K562 (cell line): ENCODE results near the gene SH3PXD2B. TPM values are rescaled to one million over a fixed set of nuclear protein-coding genes. Genes with fewer than 3 reads are reported as not detected.

ENCODE experiments used
- DEAF1 ChIP-seq: fragments of 450-650 bp; formaldehyde crosslinking; IDR thresholded peaks from 2 replicates; pipeline ENCODE4 v1.4.0; 2020; ENCODE audit warnings: mild to moderate bottlenecking, moderate library complexity
- HNRNPH1 ChIP-seq: fragments of 200-400 bp; formaldehyde crosslinking; optimal IDR thresholded peaks from 2 replicates; pipeline ENCODE3; 2017; ENCODE audit warnings: low read depth, mild to moderate bottlenecking, low read length, moderate library complexity
- HNRNPK ChIP-seq: fragments of 200-400 bp; formaldehyde crosslinking; IDR thresholded peaks from one replicate; pipeline ENCODE4 v1.6.1; 2018; ENCODE audit warnings: mild to moderate bottlenecking, low read depth, low read length; ENCODE audit not compliant: poor library complexity, severe bottlenecking
- JUND ChIP-seq, 2 experiments: IDR thresholded peaks; 2 replicates in 1 of 2; 3 replicates in 1 of 2; pipeline ENCODE4 v1.6.1; 2011; ENCODE audit warnings: borderline replicate concordance in 2 of 2, low read depth in 2 of 2, low read length in 2 of 2, improper control_type of control experiment in 1 of 2, missing biosample characterization in 1 of 2, missing genetic modification characterization in 1 of 2, missing genetic modification reagents in 1 of 2
- KDM2B ChIP-seq: fragments of 250-450 bp; sonication (Bioruptor Pico); IDR thresholded peaks from 2 replicates; pipeline ENCODE4 v1.8.0; 2021; ENCODE audit warnings: mild to moderate bottlenecking, moderate library complexity
- MXI1 ChIP-seq: IDR thresholded peaks from 2 replicates; pipeline ENCODE4 v1.6.1; 2011; ENCODE audit warnings: low read depth, mild to moderate bottlenecking, improper control_type of control experiment, low read length
- MYBL2 ChIP-seq, 2 experiments: fragments of 450-650 bp in 1 of 2; sonication (generic) in 1 of 2; formaldehyde crosslinking in 1 of 2; IDR thresholded peaks; 2 replicates each; pipeline versions ENCODE4 v1.6.1 to v1.8.1; 2017 to 2022; ENCODE audit warnings: borderline replicate concordance in 1 of 2, inconsistent platforms in 1 of 2, low read depth in 1 of 2, mild to moderate bottlenecking in 1 of 2, missing genetic modification reagents in 1 of 2, moderate library complexity in 1 of 2
- NR4A1 ChIP-seq, 2 experiments: fragments of 250-450 bp in 1 of 2; fragments of 450-650 bp in 1 of 2; sonication (Bioruptor Pico) in 1 of 2; IDR thresholded peaks; 2 replicates each; pipeline versions ENCODE4 v1.4.0 to v1.6.1; 2016 to 2020; ENCODE audit warnings: mild to moderate bottlenecking in 2 of 2, missing compliant biosample characterization in 1 of 2, missing genetic modification characterization in 1 of 2, moderate library complexity in 1 of 2
- PTBP1 ChIP-seq: fragments of 200-400 bp; formaldehyde crosslinking; IDR thresholded peaks from 2 replicates; pipeline ENCODE4 v1.6.1; 2017; ENCODE audit warnings: low read depth, low read length
- SFPQ ChIP-seq: fragments of 200-400 bp; formaldehyde crosslinking; IDR thresholded peaks from 2 replicates; pipeline ENCODE4 v1.6.1; 2017; ENCODE audit warnings: mild to moderate bottlenecking, low read depth, low read length, moderate library complexity
- SNIP1 ChIP-seq: fragments of 450-650 bp; IDR thresholded peaks from 2 replicates; pipeline ENCODE4 v1.7.1; 2017; ENCODE audit warnings: low read depth, mild to moderate bottlenecking
- STAG1 ChIP-seq: sonication (generic); formaldehyde crosslinking; IDR thresholded peaks from 2 replicates; pipeline ENCODE4 v1.5.0; 2020; ENCODE audit warnings: missing genetic modification reagents, borderline replicate concordance
- U2AF2 ChIP-seq: fragments of 200-400 bp; formaldehyde crosslinking; optimal IDR thresholded peaks from 2 replicates; pipeline ENCODE3; 2017; ENCODE audit warnings: low read depth, mild to moderate bottlenecking, low read length
- ZBTB26 ChIP-seq: fragments of 450-650 bp; formaldehyde crosslinking; IDR thresholded peaks from 2 replicates; pipeline ENCODE4 v1.4.0; 2022; ENCODE audit warnings: missing genetic modification characterization
- ZNF175 ChIP-seq: fragments of 200-800 bp; sonication (Bioruptor generic); IDR thresholded peaks from 2 replicates; pipeline ENCODE4 v1.6.1; 2016; ENCODE audit warnings: low read depth, mild to moderate bottlenecking, missing genetic modification characterization, missing compliant biosample characterization
- ZNF316 ChIP-seq: fragments of 450-650 bp; IDR thresholded peaks from 2 replicates; pipeline ENCODE4 v1.6.1; 2016
- ZNF518B ChIP-seq: fragments of 250-450 bp; sonication (Bioruptor Pico); IDR thresholded peaks from 2 replicates; pipeline ENCODE4 v1.5.0; 2021; ENCODE audit warnings: mild to moderate bottlenecking, moderate library complexity
- polyA plus RNA-seq, 8 experiments: library from polyadenylated mRNA; depleted of rRNA in 4 of 8; stranded (reverse) in 5 of 8; unstranded in 3 of 8; fragments of >200 nt; fragmentation: Nextera tagmentation in 2 of 8; fragmentation: Illumina TruSeq in 1 of 8; extraction: Ambion mirVana in 2 of 8; extraction: Trizol in 1 of 8; gene quantifications; 2 replicates each; pipeline versions ENCODE4 v1.2.1 to v1.2.3, GENCODE V29; 2011 to 2014; ENCODE audit warnings: inconsistent platforms in 1 of 8, missing spikeins in 1 of 8
- total RNA-seq, 7 experiments: library from RNA; depleted of rRNA in 6 of 7; stranded (reverse); fragments of >200 nt in 6 of 7; fragmentation: Illumina TruSeq in 2 of 7; extraction: Trizol in 2 of 7; gene quantifications; 2 replicates each; pipeline versions ENCODE4 v1.2.1 to v1.2.3, GENCODE V29; 2011 to 2021; ENCODE audit warnings: low replicate concordance in 1 of 7

The SH3PXD2B gene
- total and polyA plus RNA-seq, 9 of the 15 experiments (the other 6 are each of a cell fraction or from before 2014, with no cell fraction given), result 0.04 to 0.66 (median 0.19) TPM

- TF ChIP-seq U2AF2 (no peak), ZNF175 (CRISPR knock-in tag) (no peak), HNRNPH1 (no peak), MYBL2 (IDR thresholded peaks at IDR 0.05; ENCODE audit: low read depth) (no peak), MYBL2 (CRISPR knock-in tag; IDR thresholded peaks at IDR 0.05; ENCODE audit: borderline replicate concordance) (no peak), HNRNPK (no peak), ZNF316 (no peak), DEAF1 (peak; percentile 83), SFPQ (no peak), ZBTB26 (CRISPR knock-in tag) (no peak), STAG1 (CRISPR knock-in tag) (peak; percentile 32; the same call in 1 of the 2 replicates), KDM2B (no peak), NR4A1 (CRISPR knock-in tag; IDR thresholded peaks at IDR 0.05) (no peak), NR4A1 (tag; IDR thresholded peaks at IDR 0.05) (no peak), JUND (IDR thresholded peaks at IDR 0.05; ENCODE audit: borderline replicate concordance, low read depth, low read length) (peak; percentile 48; the same call in 1 of the 2 replicates), JUND (tag; IDR thresholded peaks at IDR 0.05; ENCODE audit: borderline replicate concordance, low read depth, low read length) (0 out of 3 replicates have a peak, but pooled peaks have one; percentile 7), PTBP1 (no peak), MXI1 (no peak), ZNF518B (no peak), SNIP1 (no peak)
Measured at GRCh38 chr5:172479034-172479783, 24.9 kb upstream of the SH3PXD2B start (continued).
